Caki2 (cell line): ENCODE data around the gene KCNS3. TPM values are rescaled to one million over a fixed set of nuclear protein-coding genes. Genes with fewer than 3 reads are reported as not detected.
"Not testable (repeated sequence)": the region's sequence is repeated elsewhere in the genome, so short reads cannot be mapped to it uniquely, and the experiment has no call there.

Experiments used
- DNase-seq: peaks from one replicate; pipeline ENCODE4 v3.0.0-alpha.2; 2015; ENCODE audit warnings: low read depth
- in situ Hi-C: cut with HindIII; loops from 2 replicates; pipeline ENCODE4 v1.10.0; 2016; ENCODE audit warnings: low sequenced_read_pairs, low pct_unique_long_range_greater_than_20kb, mixed read lengths
- total RNA-seq: library from RNA; depleted of rRNA; stranded (reverse); fragments of >200 nt; shearing (Covaris generic); gene quantifications from 2 replicates; pipeline ENCODE4 v1.2.3, GENCODE V29; 2014; ENCODE audit warnings: low replicate concordance

Gene KCNS3
- total RNA-seq, 1 experiment from 2014 or later: 75.3 TPM

GRCh38 chr2:17918789-17919188, 40.3 kb downstream of the KCNS3 start:
- DNase-seq: no peak
- in situ Hi-C loops: no loop called here

DNA sequence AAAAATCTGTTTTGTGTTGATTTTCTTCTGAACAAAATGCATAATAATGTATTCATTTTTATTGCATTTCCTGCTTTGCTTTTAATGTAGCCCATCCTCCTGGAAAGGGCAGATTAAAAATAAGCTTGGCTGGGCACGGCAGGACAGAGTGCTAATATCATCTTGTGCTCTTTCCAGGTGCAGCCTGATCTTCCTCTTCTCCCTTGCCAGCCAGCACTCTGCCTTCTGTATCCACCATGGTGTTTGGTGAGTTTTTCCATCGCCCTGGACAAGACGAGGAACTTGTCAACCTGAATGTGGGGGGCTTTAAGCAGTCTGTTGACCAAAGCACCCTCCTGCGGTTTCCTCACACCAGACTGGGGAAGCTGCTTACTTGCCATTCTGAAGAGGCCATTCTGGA, 52.3 kb downstream of the KCNS3 start:
- DNase-seq: no peak
- in situ Hi-C loops: no loop called here

- in situ Hi-C loops: no loop called here
- DNase-seq: no peak
Observed at GRCh38 chr2:17933256-17933655, 54.8 kb downstream of the KCNS3 start.

DNA sequence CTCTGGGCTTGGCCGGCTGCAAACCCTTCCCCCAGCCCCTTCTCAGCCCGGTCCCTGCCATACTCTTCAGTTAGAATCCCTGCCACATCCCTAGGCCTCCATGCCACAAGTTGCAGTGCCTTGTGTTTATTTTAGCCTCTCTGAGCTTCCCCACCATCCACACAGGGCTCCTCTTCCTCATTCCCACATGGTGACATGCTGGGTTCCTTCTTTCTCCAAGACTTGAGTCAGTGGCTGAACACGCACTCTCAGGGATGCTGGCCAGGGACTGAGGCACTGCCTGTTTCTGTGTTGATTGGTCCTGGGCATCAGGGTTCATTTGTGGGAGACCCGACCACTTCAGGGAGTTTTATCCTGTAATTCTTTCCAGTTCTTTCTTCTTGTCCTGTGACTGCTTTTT, 56.3 kb downstream of the KCNS3 start:
- in situ Hi-C loops: no loop called here
- DNase-seq: no peak

DNA sequence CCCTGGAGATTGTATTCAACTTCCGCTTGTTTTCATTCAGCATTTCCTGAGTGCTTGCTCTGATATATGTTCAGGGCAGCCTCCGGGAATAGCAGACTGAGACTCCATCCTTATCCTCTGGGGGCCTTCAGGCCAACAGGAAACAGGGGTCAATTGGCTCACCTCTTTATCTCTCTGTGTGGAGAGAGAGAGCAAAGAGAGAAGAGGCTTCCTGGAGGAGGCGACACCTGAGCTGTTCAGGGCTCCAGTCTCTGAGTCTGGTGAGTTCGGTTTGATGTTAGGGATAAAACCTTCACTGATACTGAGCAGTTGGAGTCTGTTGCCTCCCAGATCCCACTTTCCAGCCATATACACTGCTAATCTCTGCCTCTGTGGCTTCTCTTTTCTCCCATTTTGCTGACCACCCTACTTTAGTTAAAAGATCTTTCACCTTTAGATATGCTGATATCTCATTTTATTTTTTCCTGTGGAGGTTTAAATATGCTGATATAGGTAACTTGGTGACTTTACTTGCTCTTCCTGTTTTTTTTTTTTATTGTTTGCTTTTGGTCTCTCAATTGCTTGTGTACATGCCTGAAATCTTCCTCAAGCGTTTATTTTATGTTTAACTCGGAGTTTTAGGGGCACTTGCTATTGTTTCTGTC, 56.9 kb downstream of the KCNS3 start:
- DNase-seq: no peak
- in situ Hi-C loops: no loop called here

- DNase-seq: no peak
- in situ Hi-C loops: no loop called here
Observed at GRCh38 chr2:17936599-17936998, 58.1 kb downstream of the KCNS3 start.

DNA sequence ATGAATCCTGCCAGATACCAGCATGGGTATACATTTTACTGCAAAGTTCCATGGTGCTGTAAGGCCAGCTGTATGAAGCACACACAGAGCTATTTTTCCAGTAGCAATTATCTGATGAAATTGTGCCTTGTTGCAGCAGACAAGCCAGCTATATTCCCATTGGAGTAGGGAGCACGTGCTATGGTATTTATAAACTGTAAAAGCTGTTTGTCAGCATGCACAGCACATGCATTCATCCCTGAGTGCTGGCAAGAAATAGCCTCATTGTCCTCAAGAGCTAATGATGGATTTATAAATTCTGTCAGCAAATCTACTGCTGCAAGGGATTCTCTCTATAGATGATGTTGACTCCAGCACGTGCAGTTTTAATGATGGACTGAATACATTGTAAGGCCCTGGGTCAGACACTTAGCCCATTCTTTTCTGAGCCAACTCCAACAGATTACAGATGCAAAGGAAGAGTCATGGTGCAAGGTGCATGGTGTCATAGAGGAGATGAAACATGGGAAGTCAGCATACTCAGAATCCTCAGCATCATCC, 61.7 kb downstream of the KCNS3 start:
- in situ Hi-C loops: no loop called here
- no peak for DNase-seq

GRCh38 chr2:17943444-17943843, 65.0 kb downstream of the KCNS3 start:
- no peak for DNase-seq
- in situ Hi-C loops: no loop called here

- no peak for DNase-seq
- in situ Hi-C loops: no loop called here
Observed at GRCh38 chr2:17947113-17947512, 68.6 kb downstream of the KCNS3 start.

DNA sequence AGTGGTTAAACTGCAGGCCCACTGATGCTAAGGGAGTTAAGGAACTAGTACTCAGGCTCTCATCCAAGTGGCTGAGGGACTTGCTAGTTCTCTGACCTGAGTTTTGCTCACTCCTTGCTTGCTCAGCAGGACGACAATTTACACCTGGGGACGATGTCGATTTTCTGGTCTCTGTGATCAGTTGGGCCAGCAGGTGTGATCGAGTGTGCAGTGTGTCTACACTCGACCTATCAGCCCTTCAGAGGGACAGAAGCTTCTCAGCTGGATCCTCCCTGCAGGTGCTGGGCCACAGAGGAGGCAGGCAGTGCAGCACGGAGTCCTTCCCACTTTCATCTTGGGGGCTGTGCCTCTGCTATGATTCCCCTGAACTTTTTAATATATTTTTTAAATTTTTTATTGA, 71.5 kb downstream of the KCNS3 start:
- DNase-seq: no peak
- in situ Hi-C loops: no loop called here

GRCh38 chr2:17951563-17951962, 73.1 kb downstream of the KCNS3 start:
- DNase-seq: no peak
- in situ Hi-C loops: no loop called here

- DNase-seq: no peak
- in situ Hi-C loops: no loop called here
Observed at GRCh38 chr2:17958466-17959092, 80.1 kb downstream of the KCNS3 start.

- in situ Hi-C loops: no loop called here
Observed at GRCh38 chr2:17959356-17959755, 80.9 kb downstream of the KCNS3 start.

GRCh38 chr2:17959833-17960232, 81.4 kb downstream of the KCNS3 start:
- no peak for DNase-seq
- in situ Hi-C loops: no loop called here

More at GRCh38 chr2:17959356-17959755, 80.9 kb downstream of the KCNS3 start:
- no peak for DNase-seq

DNA sequence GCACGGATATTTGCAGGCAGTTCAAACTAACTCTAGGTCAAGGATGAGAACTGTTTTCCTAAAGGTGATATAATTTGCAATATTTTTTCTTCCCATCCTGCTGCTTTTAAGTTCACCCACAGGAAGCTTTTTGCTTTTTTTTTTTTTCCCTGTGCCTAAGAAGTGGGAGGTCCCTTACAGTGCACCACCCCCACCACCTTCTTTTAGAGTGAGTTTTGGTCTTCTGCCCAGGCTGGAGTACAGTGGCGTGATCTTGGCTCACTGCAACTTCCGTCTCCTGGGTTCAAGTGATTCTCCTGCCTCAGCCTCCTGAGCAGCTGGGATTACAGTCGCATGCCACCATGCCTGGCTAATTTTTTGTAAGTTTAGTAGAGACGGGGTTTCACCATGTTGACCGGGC, 82.5 kb downstream of the KCNS3 start:
- in situ Hi-C loops: no loop called here
- no peak for DNase-seq

DNA sequence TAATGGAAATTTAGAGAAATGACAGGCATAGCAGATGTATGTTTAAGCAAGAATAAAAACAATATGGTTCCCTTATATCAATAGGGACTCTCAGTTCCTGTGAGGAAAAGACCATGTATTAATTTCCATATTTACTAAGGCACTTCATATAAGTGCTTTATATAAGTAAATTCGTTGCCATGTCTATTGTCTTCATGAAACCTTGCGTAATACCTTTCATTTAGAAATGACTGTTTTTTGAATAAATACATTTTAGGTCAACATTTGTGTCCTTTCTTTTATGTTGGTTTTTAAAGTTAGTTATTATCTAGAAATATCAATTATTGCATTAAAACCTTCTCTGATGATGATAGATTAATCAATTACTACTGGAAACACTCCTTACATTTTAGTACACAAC, 83.3 kb downstream of the KCNS3 start:
- no peak for DNase-seq
- in situ Hi-C loops: no loop called here

GRCh38 chr2:17962876-17963275, 84.4 kb downstream of the KCNS3 start:
- peak; percentile 58 for DNase-seq
- in situ Hi-C loops: no loop called here

DNA sequence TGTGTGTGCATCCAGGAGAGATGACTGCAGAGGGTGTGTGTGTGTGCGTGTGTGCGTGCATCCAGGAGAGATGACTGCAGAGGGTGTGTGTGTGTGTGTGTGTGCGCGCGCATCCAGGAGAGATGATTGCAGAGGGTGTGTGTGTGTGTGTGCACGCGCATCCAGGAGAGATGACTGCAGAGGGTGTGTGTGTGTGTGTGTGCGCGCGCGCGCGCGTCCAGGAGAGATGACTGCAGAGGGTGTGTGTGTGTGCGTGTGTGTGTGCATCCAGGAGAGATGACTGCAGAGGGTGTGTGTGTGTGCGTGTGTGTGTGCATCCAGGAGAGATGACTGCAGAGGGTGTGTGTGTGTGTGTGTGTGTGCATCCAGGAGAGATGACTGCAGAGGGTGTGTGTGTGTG, 85.1 kb downstream of the KCNS3 start:
- in situ Hi-C loops, DNase-seq: not testable (repeated sequence)

GRCh38 chr2:17965196-17965595, 86.7 kb downstream of the KCNS3 start:
- in situ Hi-C loops: no loop called here
- DNase-seq: no peak

- in situ Hi-C loops: no loop called here
- DNase-seq: no peak
Observed at GRCh38 chr2:17966798-17967197, 88.3 kb downstream of the KCNS3 start.
